ENCODE measurements around the gene BMF.

- TF ChIP-seq POLR2A (IDR thresholded peaks at IDR 0.05) = peak in 1 of 2 donors; percentile 30
- TF ChIP-seq CTCF (IDR thresholded peaks at IDR 0.05) = no peak
Measured at GRCh38 chr15:40092256-40092978, 16.3 kb downstream of the BMF start.
